Hepatocyte (in vitro differentiated cells): ENCODE data around the gene CHSY3.

Experiments used
- CTCF ChIP-seq: fragments of 200-600 bp; sonication (generic); IDR thresholded peaks from 2 replicates; pipeline ENCODE4 v1.5.1; 2016; ENCODE audit warnings: antibody characterized with exemption, mild to moderate bottlenecking; ENCODE audit not compliant: poor library complexity
- EZH2 ChIP-seq: fragments of 200-600 bp; sonication (generic); IDR thresholded peaks from 2 replicates; pipeline ENCODE4 v1.6.1; 2016; ENCODE audit warnings: antibody characterized with exemption, mild to moderate bottlenecking, borderline replicate concordance

DNA sequence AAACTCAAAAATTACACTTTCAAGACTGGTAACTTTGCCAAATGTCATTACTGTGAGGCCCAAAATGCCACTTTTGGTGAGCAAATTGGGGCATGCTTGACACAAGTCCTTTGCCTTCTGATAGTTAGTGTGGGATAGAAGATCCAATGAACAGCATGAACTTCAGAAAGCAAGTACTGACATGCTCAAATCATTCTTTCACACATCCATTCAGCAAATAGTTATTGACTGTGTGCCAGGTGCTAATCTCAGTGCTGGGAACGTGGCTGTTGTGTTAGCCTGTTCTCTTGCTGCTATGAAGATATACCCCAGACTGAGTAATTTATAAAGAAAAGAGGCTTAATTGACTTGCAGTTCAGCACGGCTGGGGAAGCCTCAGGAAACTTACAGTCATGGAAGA is 247.0 kb downstream of the CHSY3 start:
- TF ChIP-seq CTCF (no peak), EZH2 (no peak)
